Immature natural killer cell (primary cell): ENCODE data around the gene RNU6-1. TPM values are rescaled to one million over a fixed set of nuclear protein-coding genes. Genes with fewer than 3 reads are reported as not detected.

Experiments used
- DNase-seq, 3 donors: peaks; one replicate each; pipeline ENCODE4 v3.0.0; 2022; ENCODE audit warnings: mixed read lengths in 1 of 3
- H3K27ac Mint-ChIP-seq, 6 donors: one replicate each; pipeline ENCODE4 v1.8.0; 2020; ENCODE audit warnings: mixed read lengths in 6 of 6, mild to moderate bottlenecking in 5 of 6, inconsistent platforms in 4 of 6, moderate library complexity in 3 of 6
- H3K27me3 Mint-ChIP-seq, 3 donors: one replicate each; pipeline ENCODE4 v1.8.0; 2020 to 2021; ENCODE audit warnings: low read depth in 3 of 3, mild to moderate bottlenecking in 3 of 3, mixed read lengths in 3 of 3, moderate library complexity in 3 of 3, inconsistent platforms in 1 of 3
- H3K36me3 Mint-ChIP-seq, 3 donors: one replicate each; pipeline ENCODE4 v1.8.0; 2020; ENCODE audit warnings: mixed read lengths in 3 of 3, inconsistent platforms in 2 of 3, mild to moderate bottlenecking in 2 of 3
- H3K4me1 Mint-ChIP-seq, 2 donors: one replicate each; pipeline ENCODE4 v1.8.0; 2020; ENCODE audit warnings: inconsistent platforms in 2 of 2, mild to moderate bottlenecking in 2 of 2, mixed read lengths in 2 of 2, moderate library complexity in 1 of 2
- H3K4me3 Mint-ChIP-seq, 5 donors: one replicate each; pipeline ENCODE4 v1.8.0; 2020; ENCODE audit warnings: mild to moderate bottlenecking in 5 of 5, mixed read lengths in 5 of 5, inconsistent platforms in 3 of 5, moderate library complexity in 3 of 5
- H3K9me3 Mint-ChIP-seq, 6 donors: one replicate each; pipeline ENCODE4 v1.8.0; 2020; ENCODE audit warnings: mild to moderate bottlenecking in 6 of 6, mixed read lengths in 6 of 6, inconsistent platforms in 4 of 6, moderate library complexity in 3 of 6
- polyA plus RNA-seq, 3 donors: library from polyadenylated mRNA; unstranded; fragments of 300-500 nt; fragmentation: Illumina TruSeq; gene quantifications; one replicate each; pipeline ENCODE4 v1.2.3, GENCODE V29; 2021

The RNU6-1 gene
- polyA plus RNA-seq = not detected

- peak within 1 kb of the TSS; percentile 93 to 98 (median 96) for H3K27ac Mint-ChIP-seq
- H3K27me3 Mint-ChIP-seq = peaks cover 22 to 32% (median 31%) of the 10 kb centered on the region in 3 donors
- H3K9me3 Mint-ChIP-seq = peaks cover 0 to 2% (median 0%) of the 10 kb centered on the region in 6 donors
- peak within 1 kb of the TSS; percentile 89 to 97 (median 92) for H3K4me3 Mint-ChIP-seq
- no peaks in the 10 kb centered on the region for H3K36me3 Mint-ChIP-seq
- H3K4me1 Mint-ChIP-seq = peaks cover 43 to 52% of the 10 kb centered on the region in 2 donors
- peak; percentile 97 to 98 (median 98) for DNase-seq
Observed at GRCh38 chr15:67839929-67840748, at the start of gene RNU6-1. RNU6-1 (minus strand) TSS chr15:67840045.

GRCh38 chr15:67887776-67888175 lies 47.9 kb upstream of the RNU6-1 start:
- Mint-ChIP-seq H3K36me3 (peaks cover 0 to 4% (median 0%) of the 10 kb centered on the region in 3 donors), H3K27ac (no peak overlapping the region), H3K4me3 (no peak overlapping the region), H3K27me3 (peaks cover 6 to 8% (median 6%) of the 10 kb centered on the region in 3 donors), H3K9me3 (peaks cover 0 to 1% (median 0%) of the 10 kb centered on the region in 6 donors), H3K4me1 (peaks cover 5 to 16% of the 10 kb centered on the region in 2 donors)
- no peak for DNase-seq

DNA sequence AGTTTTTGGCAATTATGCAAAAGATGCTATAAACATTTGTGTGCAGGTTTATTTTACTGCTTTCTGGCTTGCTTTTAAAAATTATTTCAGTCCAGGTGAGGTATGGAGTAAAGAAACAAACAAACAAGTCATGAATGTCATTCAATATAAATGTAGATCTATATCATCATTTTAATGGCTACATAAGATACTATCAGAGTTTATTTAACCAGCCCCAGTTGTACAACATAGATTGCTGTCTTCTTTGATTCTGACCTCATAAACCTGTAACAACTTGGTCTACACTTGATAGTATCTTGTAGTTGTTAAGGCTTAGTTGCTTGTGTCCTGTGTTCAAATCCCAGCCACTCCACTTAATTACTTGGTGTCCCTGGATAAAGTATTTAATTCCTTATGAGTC lies 46.0 kb upstream of the RNU6-1 start:
- H3K4me3 Mint-ChIP-seq = peak overlapping the region in 2 of 5 donors; percentile 12 to 36
- H3K9me3 Mint-ChIP-seq = peaks cover 0 to 1% (median 0%) of the 10 kb centered on the region in 6 donors
- H3K27ac Mint-ChIP-seq = no peak overlapping the region
- H3K4me1 Mint-ChIP-seq = peaks cover 7 to 16% of the 10 kb centered on the region in 2 donors
- peaks cover 7 to 9% (median 8%) of the 10 kb centered on the region in 3 donors for H3K27me3 Mint-ChIP-seq
- H3K36me3 Mint-ChIP-seq = peaks cover 0 to 4% (median 0%) of the 10 kb centered on the region in 3 donors
- no peak for DNase-seq

DNA sequence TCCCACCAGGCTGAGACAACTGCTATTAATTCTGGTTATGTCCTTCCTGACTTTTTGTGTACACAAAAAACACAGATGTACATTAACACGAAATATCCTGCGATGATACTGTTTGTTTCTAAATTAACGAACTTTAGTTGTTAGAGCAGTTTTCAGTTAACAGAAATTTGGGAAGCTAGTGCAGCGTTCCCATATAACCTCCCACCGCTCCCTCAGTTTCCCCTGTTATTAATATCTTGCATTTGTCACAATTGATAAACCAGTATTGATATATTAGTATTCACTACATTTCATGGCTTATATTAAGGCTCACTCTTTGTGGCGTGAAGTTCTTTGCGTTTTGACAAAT lies 45.3 kb upstream of the RNU6-1 start:
- H3K27me3 Mint-ChIP-seq = peaks cover 7 to 9% (median 8%) of the 10 kb centered on the region in 3 donors
- peaks cover 0 to 3% (median 0%) of the 10 kb centered on the region in 3 donors for H3K36me3 Mint-ChIP-seq
- H3K9me3 Mint-ChIP-seq = peaks cover 0 to 1% (median 0%) of the 10 kb centered on the region in 6 donors
- H3K27ac Mint-ChIP-seq = no peak overlapping the region
- H3K4me3 Mint-ChIP-seq = peak overlapping the region; percentile 12 to 74 (median 36)
- peaks cover 7 to 16% of the 10 kb centered on the region in 2 donors for H3K4me1 Mint-ChIP-seq
- DNase-seq = no peak

- Mint-ChIP-seq H3K4me3 (peak overlapping the region; percentile 12 to 74 (median 58)), H3K27me3 (peaks cover 4 to 7% (median 6%) of the 10 kb centered on the region in 3 donors), H3K9me3 (no peaks in the 10 kb centered on the region), H3K4me1 (peaks cover 7 to 16% of the 10 kb centered on the region in 2 donors), H3K36me3 (no peaks in the 10 kb centered on the region), H3K27ac (no peak overlapping the region)
- peak; percentile 2 to 15 (median 10) for DNase-seq
Observed at GRCh38 chr15:67884514-67885174, 44.8 kb upstream of the RNU6-1 start.

DNA sequence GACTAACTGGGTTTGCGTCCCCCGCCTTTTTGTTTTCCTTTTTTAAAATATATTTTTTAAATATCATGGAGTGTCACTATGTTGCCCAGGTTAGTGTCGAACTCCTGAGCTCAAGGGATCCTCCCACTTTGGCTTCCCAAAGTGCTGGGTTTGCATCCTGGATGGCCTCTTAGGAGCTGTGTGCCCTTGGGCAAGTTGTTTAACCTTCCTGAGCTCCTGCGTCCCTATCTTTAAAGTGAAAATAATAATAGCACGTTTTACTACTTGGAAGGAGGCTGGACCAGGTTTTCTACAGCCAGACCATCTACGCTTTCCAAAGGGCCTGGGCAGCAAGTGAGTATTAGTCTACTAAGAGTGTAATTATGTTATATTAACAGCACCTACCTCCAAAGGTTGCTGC lies 44.2 kb upstream of the RNU6-1 start:
- no peaks in the 10 kb centered on the region for H3K36me3 Mint-ChIP-seq
- no peak for DNase-seq
- H3K9me3 Mint-ChIP-seq = no peaks in the 10 kb centered on the region
- peak overlapping the region; percentile 12 to 74 (median 58) for H3K4me3 Mint-ChIP-seq
- H3K27me3 Mint-ChIP-seq = peaks cover 5 to 9% (median 6%) of the 10 kb centered on the region in 3 donors
- H3K4me1 Mint-ChIP-seq = peaks cover 7 to 16% of the 10 kb centered on the region in 2 donors
- H3K27ac Mint-ChIP-seq = peak overlapping the region in 1 of 6 donors; percentile 34

DNA sequence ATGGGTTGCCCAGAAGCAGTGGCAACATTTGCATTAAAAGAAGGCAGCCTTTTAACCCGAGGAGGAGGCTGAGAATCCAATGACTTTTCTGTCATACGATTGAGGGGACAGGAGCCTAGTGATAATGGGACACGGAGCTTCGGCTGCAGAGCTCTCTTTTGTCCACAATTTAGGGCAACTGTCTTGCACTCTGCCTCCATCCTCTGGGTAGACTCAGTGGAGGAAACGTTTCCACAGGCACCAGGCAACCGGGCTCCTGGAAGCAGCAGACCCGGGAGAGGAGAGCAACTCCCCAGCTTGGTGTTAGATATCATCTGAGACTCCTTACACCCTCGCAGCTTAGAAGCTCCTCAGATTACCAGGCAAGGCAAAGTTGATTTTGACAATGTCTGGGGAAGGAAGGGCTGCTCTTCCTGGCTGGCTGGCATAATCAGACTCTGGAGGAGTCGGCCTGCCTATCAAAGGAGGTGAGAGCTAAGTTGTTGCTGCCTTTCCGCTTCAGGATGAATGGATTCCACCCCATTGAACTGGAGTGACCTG lies 43.5 kb upstream of the RNU6-1 start:
- no peaks in the 10 kb centered on the region for H3K9me3 Mint-ChIP-seq
- no peak for DNase-seq
- H3K4me1 Mint-ChIP-seq = peaks cover 7 to 16% of the 10 kb centered on the region in 2 donors
- no peak overlapping the region for H3K27ac Mint-ChIP-seq
- no peaks in the 10 kb centered on the region for H3K36me3 Mint-ChIP-seq
- peaks cover 5 to 9% (median 6%) of the 10 kb centered on the region in 3 donors for H3K27me3 Mint-ChIP-seq
- H3K4me3 Mint-ChIP-seq = no peak overlapping the region

- peaks cover 4 to 9% (median 6%) of the 10 kb centered on the region in 3 donors for H3K27me3 Mint-ChIP-seq
- no peaks in the 10 kb centered on the region for H3K9me3 Mint-ChIP-seq
- no peak overlapping the region for H3K4me3 Mint-ChIP-seq
- DNase-seq = no peak
- no peak overlapping the region for H3K27ac Mint-ChIP-seq
- no peaks in the 10 kb centered on the region for H3K36me3 Mint-ChIP-seq
- H3K4me1 Mint-ChIP-seq = peaks cover 7 to 16% of the 10 kb centered on the region in 2 donors
Observed at GRCh38 chr15:67882487-67883233, 42.8 kb upstream of the RNU6-1 start.

- H3K36me3 Mint-ChIP-seq = no peaks in the 10 kb centered on the region
- H3K4me3 Mint-ChIP-seq = no peak overlapping the region
- H3K27me3 Mint-ChIP-seq = peaks cover 3 to 9% (median 6%) of the 10 kb centered on the region in 3 donors
- no peak for DNase-seq
- no peak overlapping the region for H3K27ac Mint-ChIP-seq
- H3K4me1 Mint-ChIP-seq = peaks cover 7 to 16% of the 10 kb centered on the region in 2 donors
- H3K9me3 Mint-ChIP-seq = no peaks in the 10 kb centered on the region
Observed at GRCh38 chr15:67880651-67881182, 40.9 kb upstream of the RNU6-1 start.

DNA sequence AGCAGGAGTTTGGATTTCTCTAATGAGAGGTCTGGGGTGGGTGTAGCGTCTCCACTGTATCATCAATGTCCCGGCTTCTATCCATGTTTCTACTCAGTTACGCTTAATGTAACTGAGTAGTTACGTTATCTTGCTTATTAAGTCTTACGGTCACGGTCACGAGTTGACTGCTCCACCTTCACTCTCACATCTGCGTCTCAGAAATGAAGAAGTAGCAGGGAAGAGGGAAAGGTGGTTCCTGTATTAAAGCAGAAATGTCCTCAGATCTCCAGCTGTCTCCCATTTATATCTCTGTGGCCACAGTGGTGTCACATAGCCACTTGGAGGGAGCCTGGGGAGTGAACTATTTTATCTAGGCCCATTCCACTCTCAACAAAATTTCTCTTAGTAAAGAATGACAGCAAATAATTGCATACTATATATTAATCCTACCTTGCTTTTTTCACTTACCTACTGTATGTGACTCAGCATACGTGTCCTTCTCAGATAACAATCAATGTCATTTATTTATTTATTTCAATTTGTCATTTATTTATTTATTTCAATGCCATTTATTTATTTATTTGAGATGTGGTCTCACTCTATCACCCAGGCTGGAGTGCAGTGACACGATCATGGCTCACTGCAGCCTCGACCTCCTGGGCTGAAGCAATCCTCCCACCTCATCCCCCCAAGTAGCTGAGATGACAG lies 39.7 kb upstream of the RNU6-1 start:
- Mint-ChIP-seq H3K36me3 (no peaks in the 10 kb centered on the region), H3K4me3 (no peak overlapping the region), H3K9me3 (no peaks in the 10 kb centered on the region), H3K4me1 (peaks cover 3 to 6% of the 10 kb centered on the region in 2 donors), H3K27ac (no peak overlapping the region), H3K27me3 (peaks cover 3 to 11% (median 6%) of the 10 kb centered on the region in 3 donors)
- DNase-seq = no peak

GRCh38 chr15:67878712-67879206 lies 38.9 kb upstream of the RNU6-1 start:
- H3K27ac Mint-ChIP-seq = no peak overlapping the region
- no peaks in the 10 kb centered on the region for H3K36me3 Mint-ChIP-seq
- no peak for DNase-seq
- peaks cover 0 to 3% of the 10 kb centered on the region in 2 donors for H3K4me1 Mint-ChIP-seq
- peaks cover 0 to 5% (median 2%) of the 10 kb centered on the region in 6 donors for H3K9me3 Mint-ChIP-seq
- H3K27me3 Mint-ChIP-seq = peaks cover 5 to 11% (median 10%) of the 10 kb centered on the region in 3 donors
- H3K4me3 Mint-ChIP-seq = no peak overlapping the region

- no peak overlapping the region for H3K27ac Mint-ChIP-seq
Observed at GRCh38 chr15:67873777-67874176, 33.9 kb upstream of the RNU6-1 start.

More at GRCh38 chr15:67873777-67874176, 33.9 kb upstream of the RNU6-1 start:
- peaks cover 0 to 4% (median 0%) of the 10 kb centered on the region in 3 donors for H3K36me3 Mint-ChIP-seq
- no peak overlapping the region for H3K4me3 Mint-ChIP-seq
- no peak for DNase-seq
- H3K27me3 Mint-ChIP-seq = peaks cover 6 to 16% (median 11%) of the 10 kb centered on the region in 3 donors
- H3K4me1 Mint-ChIP-seq = no peaks in the 10 kb centered on the region
- peaks cover 3 to 15% (median 8%) of the 10 kb centered on the region in 6 donors for H3K9me3 Mint-ChIP-seq
